ENCODE data around the gene SH3BP1. TPM values are rescaled to one million over a fixed set of nuclear protein-coding genes. Genes with fewer than 3 reads are reported as not detected.

The SH3BP1 gene
- total and polyA plus RNA-seq, 2 of the 13 experiments (the other 11 are each of a cell fraction or from before 2014, with no cell fraction given): 8.4 to 18.5 TPM

GRCh38 chr22:37625737-37626136 lies 13.7 kb upstream of the SH3BP1 start (continued):
- TF ChIP-seq ZNF331 (CRISPR knock-in tag; IDR thresholded peaks at IDR 0.05) (no peak), ZNF614 (CRISPR knock-in tag; IDR thresholded peaks at IDR 0.05; ENCODE audit: borderline replicate concordance) (no peak)

GRCh38 chr22:37626144-37626543 lies 13.3 kb upstream of the SH3BP1 start:
- Histone ChIP-seq H3K9ac (ENCODE audit: insufficient read depth, low read depth, low read length) (no peak overlapping the region), H3K79me2 (ENCODE audit: insufficient read depth, low read length) (no peaks in the 10 kb centered on the region), H2AFZ (ENCODE audit: low read length) (no peak overlapping the region), H3K4me3 (replicated peaks in 1 of 3; ENCODE audit: insufficient read depth in 1 of 3, low read depth in 2 of 3, low read length in 3 of 3) (no peak overlapping the region), H3K27me3 (ENCODE audit: control insufficient read depth in 1 of 2, insufficient read depth in 2 of 2, low read length in 2 of 2) (no peaks in the 10 kb centered on the region), H3K4me2 (ENCODE audit: low read depth, low read length) (no peak overlapping the region), H3K9me3 (ENCODE audit: low read length) (no peaks in the 10 kb centered on the region), H3K4me1 (ENCODE audit: insufficient read depth, low read length) (peaks cover 18% of the 10 kb centered on the region), H3K27ac (ENCODE audit: extremely low read length, insufficient read depth, low read length) (no peak overlapping the region), H3K36me3 (replicated peaks in 1 of 2; ENCODE audit: control insufficient read depth in 1 of 2, insufficient read depth in 2 of 2, low read length in 2 of 2) (peaks cover 4 to 13% of the 10 kb centered on the region in 2 experiments; a peak in 3 of 5 replicates), H4K20me1 (ENCODE audit: insufficient read depth, low read length) (no peaks in the 10 kb centered on the region)
- POLR2A ChIA-PET: interaction anchor here (0.8 to 2.8 kb wide), 5 partner anchors 8 to 32 kb away, joined by 3 to 7 read pairs (median 4); partner anchors contain the start of genes GGA1 and PDXP
- CTCF ChIA-PET (ENCODE audit: low intra/inter-chr PET ratio, low total read pairs): no interaction called here
- in situ Hi-C loops (cut with HindIII; ENCODE audit: extremely low pct_ligation_motif_present, low pct_unique_long_range_greater_than_20kb) (no loop called here), intact Hi-C loops (cut with micrococcal nuclease; ENCODE audit: unreplicated experiment) (no loop called here)
- 81% methylated on average over 5 of the region's 11 CpGs for WGBS (ENCODE audit: low lambda C conversion rate)
- TF ChIP-seq NR0B2 (CRISPR knock-in tag; IDR thresholded peaks at IDR 0.05) (no peak), ZNF687 (CRISPR knock-in tag; IDR thresholded peaks at IDR 0.05) (peak; percentile 21; the same call in 1 of the 2 replicates), XBP1 (CRISPR knock-in tag; IDR thresholded peaks at IDR 0.05) (no peak)
- DNase-seq (ENCODE audit: low spot score) (no peak), ATAC-seq (no peak), FAIRE-seq (no peak)
- BruUV-seq (replicated peaks): no TSS peak

Measured in HepG2 (cell line).